ENCODE measurements around the gene PFKP.

DNA sequence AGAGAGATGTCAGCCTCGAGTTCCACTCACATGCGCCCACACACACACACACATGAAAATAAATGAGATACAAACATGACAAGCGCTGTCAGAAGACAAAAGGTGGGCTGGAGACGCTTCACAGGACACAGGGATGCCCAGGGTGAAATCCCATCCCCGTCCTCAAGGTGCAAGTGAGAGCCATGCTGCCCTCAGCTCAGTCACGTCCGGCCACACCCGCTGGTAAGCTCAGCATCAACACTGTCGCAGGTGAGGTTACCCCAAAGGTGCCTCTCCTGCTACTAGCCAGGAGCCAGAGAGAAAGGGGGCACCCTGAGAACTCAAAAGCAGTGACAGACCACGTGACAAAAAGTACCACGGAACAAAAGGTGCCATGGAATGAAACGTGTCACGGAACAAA is 83.0 kb downstream of the PFKP start:
- TF ChIP-seq, protein P1, sequence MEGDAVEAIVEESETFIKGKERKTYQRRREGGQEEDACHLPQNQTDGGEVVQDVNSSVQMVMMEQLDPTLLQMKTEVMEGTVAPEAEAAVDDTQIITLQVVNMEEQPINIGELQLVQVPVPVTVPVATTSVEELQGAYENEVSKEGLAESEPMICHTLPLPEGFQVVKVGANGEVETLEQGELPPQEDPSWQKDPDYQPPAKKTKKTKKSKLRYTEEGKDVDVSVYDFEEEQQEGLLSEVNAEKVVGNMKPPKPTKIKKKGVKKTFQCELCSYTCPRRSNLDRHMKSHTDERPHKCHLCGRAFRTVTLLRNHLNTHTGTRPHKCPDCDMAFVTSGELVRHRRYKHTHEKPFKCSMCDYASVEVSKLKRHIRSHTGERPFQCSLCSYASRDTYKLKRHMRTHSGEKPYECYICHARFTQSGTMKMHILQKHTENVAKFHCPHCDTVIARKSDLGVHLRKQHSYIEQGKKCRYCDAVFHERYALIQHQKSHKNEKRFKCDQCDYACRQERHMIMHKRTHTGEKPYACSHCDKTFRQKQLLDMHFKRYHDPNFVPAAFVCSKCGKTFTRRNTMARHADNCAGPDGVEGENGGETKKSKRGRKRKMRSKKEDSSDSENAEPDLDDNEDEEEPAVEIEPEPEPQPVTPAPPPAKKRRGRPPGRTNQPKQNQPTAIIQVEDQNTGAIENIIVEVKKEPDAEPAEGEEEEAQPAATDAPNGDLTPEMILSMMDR (IDR thresholded peaks at IDR 0.05; ENCODE audit: low read depth, low read length, poor library complexity, severe bottlenecking), result no peak
- no peak for TF ChIP-seq EZH2phosphoT487 (IDR thresholded peaks at IDR 0.05; ENCODE audit: borderline replicate concordance, low read length)

Measured in DOHH2 (cell line).